ENCODE measurements around the gene MBOAT1. TPM values are rescaled to one million over a fixed set of nuclear protein-coding genes. Genes with fewer than 3 reads are reported as not detected.

Gene MBOAT1
- total RNA-seq, 2 donors from 2014 or later, result 5.0 to 7.0 TPM

- no peak overlapping the region for H3K27ac ChIP-seq
- no peaks in the 10 kb centered on the region for H3K27me3 ChIP-seq
- no peak overlapping the region for H3K4me3 ChIP-seq
Observed at GRCh38 chr6:20198775-20199174, 13.5 kb downstream of the MBOAT1 start.

GRCh38 chr6:20198156-20198774, 14.0 kb downstream of the MBOAT1 start:
- H3K27me3 ChIP-seq, result no peaks in the 10 kb centered on the region
- no peak for TF ChIP-seq CTCF (IDR thresholded peaks at IDR 0.05)
- no peak overlapping the region for H3K4me3 ChIP-seq
- H3K27ac ChIP-seq, result no peak overlapping the region
- H3K36me3 ChIP-seq, result no peaks in the 10 kb centered on the region
- H3K4me1 ChIP-seq, result peaks cover 0 to 35% of the 10 kb centered on the region in 2 donors
- no peak for DNase-seq (ENCODE audit: low spot score)
- no peaks in the 10 kb centered on the region for H3K9me3 ChIP-seq

More at GRCh38 chr6:20198775-20199174, 13.5 kb downstream of the MBOAT1 start:
- Histone ChIP-seq H3K9me3 (no peaks in the 10 kb centered on the region), H3K36me3 (no peaks in the 10 kb centered on the region), H3K4me1 (peaks cover 0 to 40% of the 10 kb centered on the region in 2 donors)
- no peak for TF ChIP-seq CTCF (IDR thresholded peaks at IDR 0.05)
- DNase-seq (ENCODE audit: low spot score), result no peak

- TF ChIP-seq CTCF (IDR thresholded peaks at IDR 0.05), result no peak
- DNase-seq (ENCODE audit: low spot score), result no peak
- H3K36me3 ChIP-seq, result no peaks in the 10 kb centered on the region
- no peak overlapping the region for H3K27ac ChIP-seq
- peaks cover 0 to 31% of the 10 kb centered on the region in 2 donors for H3K4me1 ChIP-seq
- no peak overlapping the region for H3K4me3 ChIP-seq
- no peaks in the 10 kb centered on the region for H3K27me3 ChIP-seq
- H3K9me3 ChIP-seq, result no peaks in the 10 kb centered on the region
Observed at GRCh38 chr6:20197251-20197650, 15.0 kb downstream of the MBOAT1 start.

- H3K27me3 ChIP-seq, result no peaks in the 10 kb centered on the region
- no peak for DNase-seq (ENCODE audit: low spot score)
- H3K27ac ChIP-seq, result no peak overlapping the region
- TF ChIP-seq CTCF (IDR thresholded peaks at IDR 0.05), result no peak
- no peaks in the 10 kb centered on the region for H3K36me3 ChIP-seq
- no peak overlapping the region for H3K4me3 ChIP-seq
- H3K4me1 ChIP-seq, result peaks cover 0 to 12% of the 10 kb centered on the region in 2 donors
- no peaks in the 10 kb centered on the region for H3K9me3 ChIP-seq
Observed at GRCh38 chr6:20192625-20193024, 19.6 kb downstream of the MBOAT1 start.

GRCh38 chr6:20191992-20192391, 20.3 kb downstream of the MBOAT1 start:
- no peak for DNase-seq (ENCODE audit: low spot score)
- Histone ChIP-seq H3K36me3 (no peaks in the 10 kb centered on the region), H3K4me3 (no peak overlapping the region), H3K27ac (no peak overlapping the region), H3K27me3 (no peaks in the 10 kb centered on the region), H3K4me1 (peaks cover 0 to 12% of the 10 kb centered on the region in 2 donors), H3K9me3 (no peaks in the 10 kb centered on the region)
- TF ChIP-seq CTCF (IDR thresholded peaks at IDR 0.05), result no peak

- no peak for DNase-seq (ENCODE audit: low spot score)
- H3K4me3 ChIP-seq, result no peak overlapping the region
- no peaks in the 10 kb centered on the region for H3K27me3 ChIP-seq
- no peak for TF ChIP-seq CTCF (IDR thresholded peaks at IDR 0.05)
- peaks cover 0 to 6% of the 10 kb centered on the region in 2 donors for H3K4me1 ChIP-seq
- H3K9me3 ChIP-seq, result no peaks in the 10 kb centered on the region
- H3K36me3 ChIP-seq, result no peaks in the 10 kb centered on the region
- no peak overlapping the region for H3K27ac ChIP-seq
Observed at GRCh38 chr6:20188630-20189075, 23.6 kb downstream of the MBOAT1 start.
